Measurements from ENCODE around the gene COL8A1.

The COL8A1 gene

GRCh38 chr3:99764377-99764776, 126.0 kb downstream of the COL8A1 start:
- no peaks in the 10 kb centered on the region for H3K9me2 ChIP-seq (replicated peaks; ENCODE audit: insufficient read depth, low read length)
- no peaks in the 10 kb centered on the region for H3K36me3 ChIP-seq (replicated peaks; ENCODE audit: insufficient read depth, low read length)
- H3K9me3 ChIP-seq (replicated peaks; ENCODE audit: insufficient read depth, low read length), result 0 out of 2 replicates have a peak, but pooled peaks cover 3% of the 10 kb centered on the region
- no peak overlapping the region for H3K4me2 ChIP-seq (ENCODE audit: low read depth, low read length)
- H3K4me1 ChIP-seq (ENCODE audit: low read length), result no peaks in the 10 kb centered on the region
- DNase-seq, result no peak
- no peak overlapping the region for H3K9ac ChIP-seq (ENCODE audit: low read length)
- TF ChIP-seq EZH2 (optimal IDR thresholded peaks at IDR 0.05; ENCODE audit: low read depth, low read length), result no peak
- TF ChIP-seq, protein P1, sequence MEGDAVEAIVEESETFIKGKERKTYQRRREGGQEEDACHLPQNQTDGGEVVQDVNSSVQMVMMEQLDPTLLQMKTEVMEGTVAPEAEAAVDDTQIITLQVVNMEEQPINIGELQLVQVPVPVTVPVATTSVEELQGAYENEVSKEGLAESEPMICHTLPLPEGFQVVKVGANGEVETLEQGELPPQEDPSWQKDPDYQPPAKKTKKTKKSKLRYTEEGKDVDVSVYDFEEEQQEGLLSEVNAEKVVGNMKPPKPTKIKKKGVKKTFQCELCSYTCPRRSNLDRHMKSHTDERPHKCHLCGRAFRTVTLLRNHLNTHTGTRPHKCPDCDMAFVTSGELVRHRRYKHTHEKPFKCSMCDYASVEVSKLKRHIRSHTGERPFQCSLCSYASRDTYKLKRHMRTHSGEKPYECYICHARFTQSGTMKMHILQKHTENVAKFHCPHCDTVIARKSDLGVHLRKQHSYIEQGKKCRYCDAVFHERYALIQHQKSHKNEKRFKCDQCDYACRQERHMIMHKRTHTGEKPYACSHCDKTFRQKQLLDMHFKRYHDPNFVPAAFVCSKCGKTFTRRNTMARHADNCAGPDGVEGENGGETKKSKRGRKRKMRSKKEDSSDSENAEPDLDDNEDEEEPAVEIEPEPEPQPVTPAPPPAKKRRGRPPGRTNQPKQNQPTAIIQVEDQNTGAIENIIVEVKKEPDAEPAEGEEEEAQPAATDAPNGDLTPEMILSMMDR (IDR thresholded peaks at IDR 0.05; ENCODE audit: low read length), result no peak
- TF ChIP-seq EZH2phosphoT487 (IDR thresholded peaks at IDR 0.05; ENCODE audit: low read length), result no peak
- no peaks in the 10 kb centered on the region for H4K20me1 ChIP-seq (ENCODE audit: insufficient read depth, low read length)
- H3F3A ChIP-seq (ENCODE audit: insufficient read depth, low read length), result no peaks in the 10 kb centered on the region
- no peaks in the 10 kb centered on the region for H3K27me3 ChIP-seq (replicated peaks; ENCODE audit: insufficient read depth, low read length)
- no peak overlapping the region for H3K4me3 ChIP-seq (ENCODE audit: low read length)
- no peak overlapping the region for H2AFZ ChIP-seq (ENCODE audit: low read length)
- no peaks in the 10 kb centered on the region for H3K79me2 ChIP-seq (ENCODE audit: low read length)
- H3K27ac ChIP-seq (ENCODE audit: low read length), result no peak overlapping the region

- no peak for TF ChIP-seq EZH2phosphoT487 (IDR thresholded peaks at IDR 0.05; ENCODE audit: low read length)
- TF ChIP-seq, protein P1 (IDR thresholded peaks at IDR 0.05; ENCODE audit: low read length), result no peak
- no peak for TF ChIP-seq EZH2 (optimal IDR thresholded peaks at IDR 0.05; ENCODE audit: low read depth, low read length)
- DNase-seq, result no peak
- Histone ChIP-seq H3K27me3 (replicated peaks; ENCODE audit: insufficient read depth, low read length) (no peaks in the 10 kb centered on the region), H3K4me3 (ENCODE audit: low read length) (no peak overlapping the region), H3K9ac (ENCODE audit: low read length) (no peak overlapping the region), H3K9me3 (replicated peaks; ENCODE audit: insufficient read depth, low read length) (0 out of 2 replicates have a peak, but pooled peaks cover 3% of the 10 kb centered on the region), H3F3A (ENCODE audit: insufficient read depth, low read length) (no peaks in the 10 kb centered on the region), H3K9me2 (replicated peaks; ENCODE audit: insufficient read depth, low read length) (no peaks in the 10 kb centered on the region), H3K27ac (ENCODE audit: low read length) (no peak overlapping the region), H3K36me3 (replicated peaks; ENCODE audit: insufficient read depth, low read length) (no peaks in the 10 kb centered on the region), H3K79me2 (ENCODE audit: low read length) (no peaks in the 10 kb centered on the region), H2AFZ (ENCODE audit: low read length) (no peak overlapping the region), H4K20me1 (ENCODE audit: insufficient read depth, low read length) (no peaks in the 10 kb centered on the region), H3K4me1 (ENCODE audit: low read length) (no peaks in the 10 kb centered on the region), H3K4me2 (ENCODE audit: low read depth, low read length) (no peak overlapping the region)
Measured at GRCh38 chr3:99765042-99765942, 126.9 kb downstream of the COL8A1 start.

DNA sequence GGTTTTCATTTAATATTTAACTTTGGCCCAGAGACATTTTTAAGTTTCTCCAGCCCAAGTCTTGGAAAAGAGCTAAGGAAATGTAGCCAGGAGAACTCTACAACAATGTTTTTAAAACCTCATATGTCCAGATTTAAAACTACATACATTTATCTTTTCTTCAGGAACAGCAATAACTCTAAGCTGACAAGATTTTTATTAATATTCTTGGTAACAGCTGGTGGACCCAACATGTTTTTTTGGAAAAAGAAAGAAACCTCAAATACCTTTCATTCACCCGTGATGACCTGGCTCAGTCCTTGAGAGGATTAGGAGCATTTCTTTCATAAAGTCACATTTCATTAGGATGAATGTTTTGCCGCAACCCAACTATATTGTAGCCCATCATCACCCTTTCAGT, 128.9 kb downstream of the COL8A1 start:
- H3K27me3 ChIP-seq (replicated peaks; ENCODE audit: insufficient read depth, low read length), result no peaks in the 10 kb centered on the region

More for the DNA sequence above, 128.9 kb downstream of the COL8A1 start:
- H3K36me3 ChIP-seq (replicated peaks; ENCODE audit: insufficient read depth, low read length), result no peaks in the 10 kb centered on the region
- no peak overlapping the region for H3K9ac ChIP-seq (ENCODE audit: low read length)
- H3K9me3 ChIP-seq (replicated peaks; ENCODE audit: insufficient read depth, low read length), result 0 out of 2 replicates have a peak, but pooled peaks cover 3% of the 10 kb centered on the region
- H2AFZ ChIP-seq (ENCODE audit: low read length), result no peak overlapping the region
- TF ChIP-seq, protein P1 (IDR thresholded peaks at IDR 0.05; ENCODE audit: low read length), result no peak
- TF ChIP-seq EZH2phosphoT487 (IDR thresholded peaks at IDR 0.05; ENCODE audit: low read length), result no peak
- TF ChIP-seq EZH2 (optimal IDR thresholded peaks at IDR 0.05; ENCODE audit: low read depth, low read length), result no peak
- no peaks in the 10 kb centered on the region for H3K79me2 ChIP-seq (ENCODE audit: low read length)
- no peaks in the 10 kb centered on the region for H3K4me1 ChIP-seq (ENCODE audit: low read length)
- DNase-seq, result no peak
- H3F3A ChIP-seq (ENCODE audit: insufficient read depth, low read length), result no peaks in the 10 kb centered on the region
- no peak overlapping the region for H3K4me3 ChIP-seq (ENCODE audit: low read length)
- no peak overlapping the region for H3K4me2 ChIP-seq (ENCODE audit: low read depth, low read length)
- no peaks in the 10 kb centered on the region for H4K20me1 ChIP-seq (ENCODE audit: insufficient read depth, low read length)
- H3K27ac ChIP-seq (ENCODE audit: low read length), result no peak overlapping the region
- H3K9me2 ChIP-seq (replicated peaks; ENCODE audit: insufficient read depth, low read length), result no peaks in the 10 kb centered on the region
